KG1 (cell line): Measurements from ENCODE around the gene TBC1D22A.

Experiments
- DNase-seq: peaks from one replicate; lab custom pipeline; 2025; lab: John Stamatoyannopoulos, UW

TBC1D22A gene

GRCh38 chr22:47083379-47083986, 321.0 kb downstream of the TBC1D22A start:
- DNase-seq: no peak

DNA sequence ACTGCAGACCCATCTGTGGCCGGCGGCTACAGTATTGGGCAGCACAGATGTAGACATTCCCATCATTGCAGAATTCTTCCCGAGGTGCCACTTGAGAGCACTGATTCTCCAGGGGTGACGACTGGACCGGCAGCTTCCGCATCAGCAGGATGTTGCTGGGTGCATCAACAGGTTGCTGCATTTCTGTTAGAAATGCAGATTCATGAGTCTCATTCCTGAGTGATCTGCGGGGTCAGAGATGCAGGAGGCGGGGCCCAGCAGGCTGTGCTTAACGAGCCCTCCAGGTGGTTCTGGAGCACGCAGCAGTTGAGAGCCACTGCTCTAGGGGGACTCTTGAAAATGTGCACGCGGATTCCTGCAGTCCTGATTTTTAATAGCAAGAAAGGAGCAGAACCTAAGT, 321.8 kb downstream of the TBC1D22A start:
- DNase-seq: no peak

DNA sequence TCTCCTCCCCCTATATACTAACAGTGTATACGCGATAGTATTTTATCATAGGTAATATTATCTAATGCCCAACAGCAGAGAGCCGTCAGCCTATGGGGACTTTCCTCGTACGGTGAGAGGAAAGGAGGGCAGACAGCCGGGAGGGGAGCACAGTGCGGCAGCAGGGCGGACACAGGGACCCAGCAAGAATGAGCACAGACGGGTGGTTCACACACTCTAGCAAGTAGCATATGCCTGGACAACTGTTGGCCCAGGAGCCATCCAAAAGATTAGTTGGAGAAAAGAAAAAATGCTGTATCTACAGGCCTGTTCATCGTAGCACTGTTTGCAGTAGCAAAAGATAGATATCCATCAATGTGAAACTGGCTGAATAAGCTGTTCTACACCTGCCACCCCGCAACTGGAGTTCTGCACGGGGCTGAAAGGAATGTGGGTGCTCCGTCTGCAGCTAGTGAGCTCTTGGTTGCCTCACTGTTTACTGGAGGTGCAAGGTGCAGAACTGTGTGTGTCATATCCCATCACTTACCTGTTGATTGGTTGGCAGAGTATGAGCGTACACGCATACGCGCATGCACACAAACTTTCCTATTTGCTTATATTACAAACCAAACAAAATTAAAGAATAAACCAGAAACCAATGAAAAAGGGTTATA, 324.3 kb downstream of the TBC1D22A start:
- DNase-seq: no peak

- no peak for DNase-seq
Measured at GRCh38 chr22:47088480-47089158, 326.2 kb downstream of the TBC1D22A start.

- no peak for DNase-seq
Measured at GRCh38 chr22:47089374-47089773, 326.9 kb downstream of the TBC1D22A start.

GRCh38 chr22:47089796-47090460, 327.5 kb downstream of the TBC1D22A start:
- no peak for DNase-seq

GRCh38 chr22:47090591-47091245, 328.3 kb downstream of the TBC1D22A start:
- no peak for DNase-seq

DNA sequence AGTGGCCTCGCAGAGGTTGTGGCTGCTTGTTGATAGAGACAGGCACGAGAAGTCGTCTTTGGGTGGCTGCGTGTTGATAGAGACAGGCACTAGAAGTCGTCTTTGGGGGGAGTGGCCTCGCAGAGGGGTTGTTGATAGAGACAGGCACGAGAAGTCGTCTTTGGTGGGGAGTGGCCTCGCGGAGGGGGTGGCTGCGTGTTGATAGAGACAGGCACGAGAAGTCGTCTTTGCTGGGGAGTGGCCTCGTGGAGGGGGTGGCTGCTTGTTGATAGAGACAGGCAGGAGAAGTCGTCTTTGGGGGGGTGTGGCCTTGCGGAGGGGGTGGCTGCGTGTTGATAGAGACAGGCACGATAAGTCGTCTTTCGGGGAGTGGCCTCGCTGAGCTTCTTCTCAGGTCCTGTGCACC, 328.8 kb downstream of the TBC1D22A start:
- DNase-seq: no peak

DNA sequence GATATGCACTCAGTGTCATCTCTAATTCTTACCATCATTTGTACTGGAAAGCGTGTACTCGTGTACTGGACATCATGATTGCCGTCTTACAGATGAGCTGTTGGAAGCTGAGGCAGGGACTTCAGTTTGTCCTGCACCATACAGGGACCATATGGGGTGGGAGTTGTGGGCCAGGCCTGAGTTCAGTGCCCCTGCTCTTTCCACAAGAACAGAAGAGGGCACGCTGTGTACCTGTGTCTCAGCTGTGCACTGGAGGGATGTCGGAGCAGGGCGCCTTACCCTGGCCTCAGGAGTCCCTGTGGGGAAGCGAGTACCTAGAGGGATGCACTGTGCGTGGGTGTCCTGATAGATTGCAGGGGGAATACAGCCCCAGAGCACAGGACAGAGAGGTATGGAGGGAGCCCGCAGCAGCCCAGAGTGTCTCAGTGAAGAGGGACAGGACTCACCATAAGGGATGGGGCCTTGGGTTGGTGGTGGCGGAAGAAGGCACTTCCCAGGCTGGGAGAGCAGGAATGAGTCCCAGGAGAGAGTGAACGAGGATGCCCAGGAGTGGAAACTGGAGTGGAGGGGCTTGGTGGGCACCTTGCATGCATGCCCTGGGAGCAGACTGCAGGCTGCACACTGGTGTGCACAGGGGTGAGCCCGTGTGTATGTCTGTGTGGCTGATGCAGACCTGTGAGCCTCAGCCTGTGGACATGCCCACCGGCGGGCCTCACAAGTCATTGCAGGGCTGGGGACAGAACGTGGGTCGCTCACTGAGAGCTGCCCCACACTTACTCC, 329.7 kb downstream of the TBC1D22A start:
- no peak for DNase-seq

- no peak for DNase-seq
Measured at GRCh38 chr22:47092896-47093311, 330.5 kb downstream of the TBC1D22A start.

GRCh38 chr22:47093720-47094119, 331.3 kb downstream of the TBC1D22A start:
- DNase-seq: no peak

GRCh38 chr22:47094861-47095330, 332.4 kb downstream of the TBC1D22A start:
- DNase-seq: no peak

DNA sequence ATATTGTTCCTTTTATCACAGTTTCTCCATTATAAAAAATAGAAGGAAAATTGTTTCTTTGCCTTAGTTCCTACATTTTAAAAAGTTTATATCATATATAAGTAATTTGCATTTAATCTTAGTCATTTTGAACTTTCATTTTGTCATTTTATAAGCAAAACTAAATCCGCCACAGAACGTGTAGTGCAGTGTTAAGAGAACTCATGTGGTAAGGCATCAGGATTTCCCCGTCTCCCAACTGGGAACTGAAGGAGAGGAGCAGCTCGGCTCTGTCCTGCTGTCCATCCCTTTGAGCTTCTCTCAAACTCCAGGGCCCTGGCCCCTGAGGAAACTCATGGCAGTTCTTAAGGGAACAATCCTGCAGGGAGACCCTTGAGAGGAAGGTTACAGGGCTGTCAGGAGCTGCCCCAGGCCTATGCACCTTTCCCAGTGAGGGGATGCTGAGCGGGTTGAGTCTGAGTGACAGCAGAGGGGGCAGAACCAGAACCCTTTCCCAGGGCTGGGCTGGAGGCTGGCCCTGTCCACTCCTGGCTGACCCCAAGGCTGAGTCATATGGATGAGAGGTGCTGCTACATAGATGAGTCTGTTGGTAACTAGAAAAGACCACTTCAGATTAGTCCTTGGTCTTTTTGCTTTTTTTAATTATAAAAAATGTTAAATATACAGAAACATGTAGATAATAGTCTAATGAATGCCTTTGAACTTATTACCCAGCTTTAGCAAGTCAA, 333.1 kb downstream of the TBC1D22A start:
- no peak for DNase-seq

GRCh38 chr22:47098121-47098520, 335.7 kb downstream of the TBC1D22A start:
- DNase-seq: no peak

DNA sequence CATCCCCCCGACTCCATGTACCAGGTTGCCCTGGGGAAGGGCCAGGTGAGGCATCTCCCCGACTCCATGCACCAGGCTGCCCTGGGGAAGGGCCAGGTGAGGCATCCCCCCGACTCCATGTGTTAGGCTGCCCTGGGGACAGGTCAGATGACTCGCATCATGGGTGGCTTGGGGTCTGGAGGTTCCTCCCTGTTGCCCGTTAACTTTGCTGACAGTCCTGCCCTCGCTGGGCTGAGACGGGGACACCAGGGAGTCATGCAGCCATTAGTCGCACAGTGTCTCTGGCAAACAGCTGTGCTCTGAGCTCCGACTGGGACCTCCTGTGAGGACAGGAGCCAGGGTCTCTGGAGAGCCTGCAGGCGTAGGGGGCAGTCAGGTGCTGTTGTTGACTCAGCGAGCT, 336.1 kb downstream of the TBC1D22A start:
- DNase-seq: no peak

DNA sequence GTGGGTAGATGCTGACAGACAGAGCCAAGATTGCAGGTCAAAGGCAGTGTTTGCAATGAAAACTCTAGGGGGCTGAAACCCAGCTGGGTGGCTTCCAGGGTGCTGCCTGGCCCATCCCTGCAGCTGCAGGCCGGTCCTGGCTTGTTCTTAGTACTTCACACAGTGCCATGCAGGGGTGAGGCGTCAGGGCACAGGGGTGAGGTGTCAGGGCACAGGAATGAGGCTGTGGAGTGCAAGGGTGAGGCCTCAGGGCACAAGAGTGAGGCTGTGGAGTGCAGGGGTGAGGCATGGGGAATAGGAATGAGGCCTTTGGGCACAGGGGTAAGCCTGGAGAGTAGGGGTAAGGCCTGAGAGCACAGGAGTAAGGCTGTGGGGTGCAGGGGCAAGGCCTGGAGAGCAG, 337.6 kb downstream of the TBC1D22A start:
- no peak for DNase-seq

DNA sequence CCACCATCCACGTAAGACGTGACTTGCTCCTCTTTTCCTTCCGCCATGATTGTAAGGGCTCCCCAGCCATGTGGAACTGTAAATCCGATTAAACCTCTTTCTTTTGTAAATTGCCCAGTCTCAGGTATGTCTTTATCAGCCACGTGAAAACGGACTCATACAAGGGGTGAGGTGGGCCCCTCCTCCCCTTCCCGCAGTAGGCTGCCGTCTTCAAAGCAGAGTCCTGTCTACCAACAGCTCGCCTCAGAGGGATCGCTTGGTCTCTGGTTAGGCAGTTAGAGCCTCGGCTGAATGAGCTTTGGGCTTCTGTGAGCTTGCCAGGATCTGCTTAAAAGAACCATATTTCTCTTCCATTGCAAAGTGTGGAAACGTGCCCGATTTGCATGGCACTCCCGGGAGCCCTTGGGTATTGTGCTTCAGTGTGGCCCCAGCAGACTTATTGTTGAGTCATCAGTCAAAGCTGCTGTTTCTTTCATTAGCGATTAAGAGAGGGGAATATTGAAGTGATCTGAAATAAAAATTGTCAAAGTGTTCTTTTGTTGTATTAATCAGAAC, 338.3 kb downstream of the TBC1D22A start:
- DNase-seq: no peak

- no peak for DNase-seq
Measured at GRCh38 chr22:47101321-47101885, 339.0 kb downstream of the TBC1D22A start.

- DNase-seq: no peak
Measured at GRCh38 chr22:47102081-47102480, 339.6 kb downstream of the TBC1D22A start.

DNA sequence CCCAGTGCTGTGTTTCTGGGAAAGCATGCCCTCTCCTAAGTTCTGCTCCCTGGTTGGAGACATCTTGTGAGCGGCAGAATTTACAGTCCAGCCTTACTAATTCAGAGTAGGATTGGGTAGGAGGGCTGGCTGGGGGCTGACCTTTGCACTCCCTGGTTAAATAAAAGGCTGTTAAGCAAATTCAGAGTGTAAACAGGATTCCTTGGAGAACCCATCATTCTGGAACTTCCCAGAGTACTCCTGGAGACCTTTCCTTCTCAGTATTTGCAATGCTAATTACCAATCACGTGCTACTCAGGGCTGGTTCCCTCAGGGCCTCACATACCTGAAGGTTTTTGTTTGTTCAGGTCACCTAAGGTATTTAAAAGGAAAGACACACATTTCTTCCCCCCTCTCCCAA, 340.2 kb downstream of the TBC1D22A start:
- no peak for DNase-seq
